GM21786 (cell line): ENCODE data around the gene ACD.

Experiments used
- ATAC-seq: cut with Tn5 transposase; IDR thresholded peaks from one replicate; pipeline ENCODE4 v1.9.1; 2021; ENCODE audit not compliant: unreplicated experiment

Gene ACD

DNA sequence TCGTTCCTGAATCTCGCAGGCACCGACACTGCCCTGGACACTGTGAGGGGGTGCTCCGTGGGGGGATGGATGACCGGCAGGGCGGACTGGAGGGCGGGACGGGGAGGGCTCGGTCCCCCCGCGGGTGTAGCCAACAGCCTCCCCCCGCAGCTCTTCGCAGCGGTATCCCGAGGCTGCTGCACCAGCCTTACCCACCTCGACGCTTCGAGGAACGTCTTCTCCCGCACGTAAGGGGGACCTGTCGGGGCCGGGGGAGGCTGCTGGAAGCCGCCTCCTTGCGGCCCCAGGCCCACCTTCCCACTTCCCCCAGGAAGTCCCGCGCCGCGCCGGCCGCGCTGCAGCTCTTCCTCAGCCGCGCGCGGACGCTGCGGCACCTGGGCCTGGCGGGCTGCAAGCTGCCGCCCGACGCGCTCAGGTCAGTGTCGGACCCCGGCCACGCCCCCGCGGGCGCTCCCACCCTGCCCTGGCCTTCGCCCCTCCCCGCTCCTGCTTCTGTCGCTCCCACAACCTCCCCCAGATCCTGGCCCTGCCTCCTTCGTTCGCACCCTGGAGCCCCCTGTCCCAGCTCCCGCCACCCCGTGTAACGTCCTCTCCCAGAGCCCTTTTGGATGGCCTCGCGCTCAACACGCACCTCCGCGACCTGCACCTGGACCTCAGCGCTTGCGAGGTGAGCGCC, 11.8 kb downstream of the ACD start:
- ATAC-seq: no peak

DNA sequence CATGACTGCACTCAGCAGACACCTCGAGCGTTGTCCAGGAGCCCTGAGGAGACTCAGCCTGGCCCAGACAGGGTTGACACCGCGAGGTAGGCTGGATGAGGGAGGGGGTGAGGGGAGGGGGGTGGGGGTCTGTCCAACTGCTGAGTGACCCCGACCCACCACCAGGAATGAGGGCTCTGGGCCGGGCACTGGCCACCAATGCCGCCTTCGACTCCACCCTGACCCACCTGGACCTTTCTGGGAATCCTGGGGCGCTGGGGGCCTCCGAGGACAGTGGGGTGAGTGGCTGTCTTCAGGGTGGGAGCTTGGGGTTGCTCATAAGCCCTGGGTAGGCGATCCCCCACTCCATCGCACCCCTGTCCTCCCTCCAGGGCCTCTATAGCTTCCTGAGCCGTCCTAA, 12.4 kb downstream of the ACD start:
- no peak for ATAC-seq

DNA sequence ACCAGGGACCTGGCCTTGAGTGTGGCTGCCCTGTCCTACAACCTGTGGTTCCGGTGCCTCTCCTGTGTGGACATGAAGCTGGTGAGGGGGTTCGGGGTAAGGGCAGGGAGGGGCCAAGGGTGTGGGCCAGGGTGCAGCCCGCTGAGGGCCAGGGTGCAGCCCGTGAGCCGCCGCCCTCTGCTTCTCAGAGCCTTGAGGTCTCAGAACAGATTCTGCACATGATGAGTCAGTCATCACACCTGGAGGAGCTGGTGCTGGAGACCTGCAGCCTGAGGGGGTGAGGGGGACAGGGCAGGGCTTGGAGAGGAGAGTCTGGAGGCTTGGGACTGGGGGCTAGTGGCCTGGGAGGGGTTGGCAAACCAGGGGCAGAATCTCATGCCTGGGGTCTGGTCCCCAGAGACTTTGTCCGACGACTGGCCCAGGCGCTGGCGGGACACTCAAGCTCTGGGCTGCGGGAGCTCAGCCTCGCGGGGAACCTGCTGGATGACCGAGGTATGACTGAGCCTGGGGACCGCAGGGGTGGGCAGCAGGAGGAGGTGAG, 12.9 kb downstream of the ACD start:
- no peak for ATAC-seq

DNA sequence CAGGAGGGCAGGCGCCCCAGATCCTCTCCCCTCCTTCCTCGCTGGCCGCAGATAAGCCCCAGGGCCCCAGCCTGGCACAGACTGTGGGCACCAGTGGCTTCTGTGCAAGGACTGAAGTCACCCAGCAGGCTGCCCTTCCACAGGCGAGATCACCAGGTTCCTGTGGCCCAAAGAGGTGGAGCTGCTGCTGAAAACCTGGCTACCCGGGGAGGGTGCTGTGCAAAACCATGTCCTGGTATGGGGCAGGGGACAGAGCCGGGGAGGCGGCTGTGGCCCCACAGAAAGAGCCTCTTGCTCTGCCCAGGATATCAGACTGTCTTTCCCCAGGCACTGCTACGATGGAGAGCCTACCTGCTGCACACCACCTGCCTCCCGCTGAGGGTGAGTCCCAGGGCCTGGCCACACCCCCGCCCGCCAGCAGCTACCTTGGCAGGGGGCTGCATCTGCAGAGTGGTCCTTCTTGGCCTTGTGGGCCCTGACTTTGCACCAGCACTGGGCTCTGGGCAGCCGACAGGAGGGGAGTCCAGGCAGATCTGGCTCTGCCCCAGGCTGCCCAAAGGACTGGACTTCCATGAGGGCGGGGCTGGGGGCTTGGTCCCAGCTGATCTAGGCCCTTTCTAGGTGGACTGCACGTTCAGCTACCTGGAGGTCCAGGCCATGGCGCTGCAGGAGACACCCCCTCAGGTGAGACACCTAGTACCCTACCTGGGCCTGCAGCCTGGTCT, 14.5 kb downstream of the ACD start:
- no peak for ATAC-seq

DNA sequence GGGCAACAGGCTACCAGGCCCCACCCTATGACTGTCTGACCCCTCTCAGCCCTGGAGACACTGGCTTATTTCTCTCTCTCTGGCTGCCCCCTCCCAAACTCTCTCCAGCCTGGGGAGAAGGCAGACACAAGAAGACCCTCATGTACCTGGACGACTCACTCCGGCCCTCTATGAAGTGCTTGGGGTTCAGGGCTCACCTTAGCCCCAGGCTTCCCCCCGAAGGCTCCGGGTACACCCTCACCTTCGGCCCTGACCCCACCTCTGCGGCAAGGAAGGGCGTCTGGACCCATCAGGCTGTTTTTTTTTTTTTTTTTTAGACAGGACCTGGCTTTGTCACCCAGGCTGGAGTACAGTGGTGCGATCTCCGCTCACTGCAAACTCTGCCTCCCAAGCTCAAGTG, 16.0 kb downstream of the ACD start:
- ATAC-seq: no peak

DNA sequence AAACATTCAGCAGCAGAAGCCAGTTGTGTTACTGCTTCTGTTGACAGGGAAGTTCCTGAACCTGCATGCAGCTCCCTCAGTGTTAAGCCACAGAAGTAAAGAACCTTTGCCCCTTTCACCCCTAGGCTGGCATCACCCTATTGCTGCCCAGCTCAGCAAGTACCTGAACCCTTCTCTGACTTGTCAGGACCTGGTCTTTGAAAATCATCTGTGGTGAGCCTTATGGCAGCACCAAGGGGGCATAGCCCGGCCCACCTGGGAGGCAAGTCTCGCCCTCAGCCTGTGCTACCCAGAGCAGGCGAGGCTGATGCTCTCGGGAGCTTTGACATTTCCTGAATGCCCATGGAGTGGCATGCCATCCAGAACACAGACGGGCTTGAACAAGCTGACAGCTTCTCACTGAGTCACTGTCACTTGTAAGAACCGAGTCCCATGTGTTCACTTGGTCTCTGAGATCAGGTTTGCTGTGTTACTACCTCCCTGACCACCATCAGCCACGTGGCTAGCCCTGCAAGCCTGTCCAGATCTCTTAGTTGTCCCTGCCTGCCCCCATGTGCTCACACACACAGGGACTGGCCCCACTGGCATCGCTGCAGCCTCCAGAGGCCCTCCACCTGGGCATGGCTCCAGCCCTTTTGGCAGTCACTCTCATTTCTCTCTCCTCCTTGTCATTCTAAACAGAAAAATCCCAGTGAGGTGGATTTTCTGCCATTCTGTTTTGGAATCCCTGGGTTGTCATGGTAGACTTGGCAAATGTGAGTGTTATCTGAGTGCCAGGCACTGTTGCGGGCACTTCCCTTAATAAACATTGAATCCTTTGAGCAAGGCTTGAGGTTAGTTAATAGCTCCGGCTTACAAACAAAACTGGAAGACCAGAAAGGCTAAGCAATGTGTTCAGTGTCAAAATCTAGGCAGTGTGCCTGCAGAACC, 18.0 kb downstream of the ACD start:
- no peak for ATAC-seq

DNA sequence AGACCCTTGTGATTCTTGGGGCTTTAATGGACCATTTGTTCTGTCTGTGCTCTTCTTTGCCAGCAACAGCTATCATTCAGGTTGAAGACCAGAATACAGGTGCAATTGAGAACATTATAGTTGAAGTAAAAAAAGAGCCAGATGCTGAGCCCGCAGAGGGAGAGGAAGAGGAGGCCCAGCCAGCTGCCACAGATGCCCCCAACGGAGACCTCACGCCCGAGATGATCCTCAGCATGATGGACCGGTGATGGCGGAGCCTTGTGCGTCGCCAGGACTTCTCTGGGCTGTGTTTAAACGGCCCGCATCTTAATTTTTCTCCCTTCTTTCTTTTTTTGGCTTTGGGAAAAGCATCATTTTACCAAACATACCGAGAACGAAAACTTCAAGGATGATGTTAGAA, 22.4 kb downstream of the ACD start:
- ATAC-seq: no peak

DNA sequence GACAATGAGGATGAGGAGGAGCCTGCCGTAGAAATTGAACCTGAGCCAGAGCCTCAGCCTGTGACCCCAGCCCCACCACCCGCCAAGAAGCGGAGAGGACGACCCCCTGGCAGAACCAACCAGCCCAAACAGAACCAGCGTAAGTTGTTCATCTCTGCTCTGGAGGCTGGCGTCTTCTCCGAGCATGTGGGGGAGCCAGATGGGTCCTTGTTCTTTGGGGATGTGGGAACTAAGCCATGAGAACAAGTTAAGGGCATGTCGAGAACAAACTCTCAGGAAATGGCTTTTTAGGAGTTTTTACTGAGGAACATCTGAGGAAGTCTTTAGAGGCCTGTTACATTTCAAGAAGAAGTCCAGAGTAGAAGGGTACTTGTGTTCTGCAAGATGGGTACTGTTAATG, 23.3 kb downstream of the ACD start:
- no peak for ATAC-seq

DNA sequence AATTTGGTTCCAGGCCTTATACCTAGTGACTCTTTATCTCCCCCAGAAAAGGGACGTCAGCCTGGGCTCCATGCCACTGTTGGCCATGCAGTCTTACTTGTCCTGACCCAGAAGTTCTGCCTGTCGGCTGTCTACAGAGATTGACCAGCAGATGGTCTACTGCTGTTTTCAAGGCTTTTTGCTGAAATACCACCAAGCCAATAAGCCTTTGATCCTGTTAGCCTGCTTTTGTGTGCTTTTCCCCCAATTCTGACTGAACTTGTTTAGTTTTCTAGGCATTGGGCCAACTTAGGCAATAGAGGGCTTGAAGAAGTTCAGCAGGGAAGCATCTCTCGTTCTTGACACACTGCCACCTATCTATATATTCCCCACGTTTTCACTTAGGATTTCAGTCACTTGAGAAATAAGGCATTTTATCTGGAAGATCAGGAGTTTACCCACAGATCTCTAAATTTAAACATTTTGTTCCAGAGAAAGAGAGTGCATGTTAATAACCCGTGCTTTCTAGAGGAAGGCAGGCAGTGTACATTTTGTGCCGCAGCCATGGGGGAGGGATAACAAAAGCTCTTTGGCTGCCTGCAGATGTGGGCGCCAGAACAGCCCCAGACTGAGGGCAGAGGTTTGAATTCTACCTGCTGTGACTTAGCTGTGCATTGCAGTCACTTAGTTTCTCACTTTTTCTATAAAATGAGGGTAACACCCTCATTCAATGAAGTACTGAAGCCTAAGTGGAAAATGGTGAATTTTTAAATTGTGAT, 27.5 kb downstream of the ACD start:
- ATAC-seq: no peak

DNA sequence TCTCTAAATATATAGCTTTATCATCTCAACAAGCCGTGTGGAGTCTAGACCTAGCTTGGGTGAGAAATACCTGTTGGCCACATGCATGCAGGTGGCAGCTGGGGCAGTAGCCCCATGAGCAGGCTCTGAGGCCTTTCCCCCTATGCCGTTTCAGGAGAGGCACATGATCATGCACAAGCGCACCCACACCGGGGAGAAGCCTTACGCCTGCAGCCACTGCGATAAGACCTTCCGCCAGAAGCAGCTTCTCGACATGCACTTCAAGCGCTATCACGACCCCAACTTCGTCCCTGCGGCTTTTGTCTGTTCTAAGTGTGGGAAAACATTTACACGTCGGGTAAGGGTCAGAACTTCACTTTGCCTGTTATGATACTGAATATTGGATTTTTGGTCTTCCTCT, 31.8 kb downstream of the ACD start:
- ATAC-seq: no peak

DNA sequence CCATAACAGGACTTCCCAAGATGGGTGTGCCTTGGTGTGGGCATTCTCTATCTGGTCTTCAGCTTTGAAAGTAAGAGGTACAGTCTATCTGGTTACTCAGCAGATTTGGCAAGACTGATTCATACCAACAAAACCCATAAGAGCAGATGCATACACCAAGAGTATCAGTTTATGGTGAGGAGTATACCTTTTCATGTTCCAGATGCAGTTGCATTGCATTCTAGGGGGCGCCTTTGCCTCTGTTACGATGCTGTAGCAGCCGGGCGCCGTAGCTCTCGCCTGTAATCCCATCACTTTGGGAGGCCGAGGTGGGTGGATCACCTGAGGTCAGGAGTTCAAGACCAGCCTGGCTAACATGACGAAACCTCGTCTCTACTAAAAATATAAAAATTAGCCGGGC, 46.3 kb downstream of the ACD start:
- ATAC-seq: no peak

DNA sequence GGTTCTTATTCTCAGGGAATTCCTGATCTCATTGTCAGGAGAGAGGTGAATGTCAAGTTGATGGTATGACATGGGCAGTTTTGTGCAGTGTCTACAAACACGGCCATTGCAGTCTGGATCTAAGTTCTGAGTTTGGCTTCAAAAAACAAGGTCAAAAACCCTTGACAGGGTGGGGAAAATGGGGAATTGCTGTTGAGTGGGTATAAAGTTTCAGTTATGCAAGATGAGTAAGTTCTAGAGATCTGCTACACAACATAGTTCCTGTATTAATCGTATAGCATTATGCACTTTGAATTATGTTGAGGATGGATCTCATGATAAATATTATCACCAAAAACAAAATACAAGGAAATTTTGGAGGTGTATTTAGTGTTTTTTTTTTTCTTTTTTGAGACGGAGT, 51.7 kb downstream of the ACD start:
- ATAC-seq: no peak
